Stimulated activated CD8-positive, alpha-beta memory T cell treated with anti-CD3 and anti-CD28 coated beads, Interleukin-2, amount 100 ng/mL, for 48 hours (primary cell): ENCODE measurements around the gene TBCD.

Experiments used
- DNase-seq, 2 donors: peaks; one replicate each; pipeline ENCODE4 v3.0.0-alpha.2; 2020; ENCODE audit warnings: low read depth in 2 of 2

The TBCD gene

DNA sequence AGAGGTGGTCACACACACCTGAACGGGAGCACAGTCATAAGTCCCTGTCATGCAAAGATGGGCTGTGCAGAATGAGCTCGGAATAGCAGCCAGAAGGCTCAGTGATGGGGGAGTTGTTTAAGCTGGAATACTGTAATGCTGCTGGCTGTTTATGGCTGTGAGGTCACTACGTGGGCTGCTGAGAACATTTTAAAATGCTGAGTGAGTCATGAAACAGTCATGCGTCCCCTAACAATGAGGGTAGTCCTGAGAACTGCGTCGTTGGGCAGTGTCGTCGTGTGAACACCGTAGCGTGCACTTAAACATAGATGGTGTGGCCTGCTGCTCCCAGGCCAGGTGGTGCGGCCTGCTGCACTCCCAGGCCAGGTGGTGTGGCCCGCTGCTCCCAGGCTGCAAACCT is 39.7 kb downstream of the TBCD start:
- DNase-seq, result no peak

DNA sequence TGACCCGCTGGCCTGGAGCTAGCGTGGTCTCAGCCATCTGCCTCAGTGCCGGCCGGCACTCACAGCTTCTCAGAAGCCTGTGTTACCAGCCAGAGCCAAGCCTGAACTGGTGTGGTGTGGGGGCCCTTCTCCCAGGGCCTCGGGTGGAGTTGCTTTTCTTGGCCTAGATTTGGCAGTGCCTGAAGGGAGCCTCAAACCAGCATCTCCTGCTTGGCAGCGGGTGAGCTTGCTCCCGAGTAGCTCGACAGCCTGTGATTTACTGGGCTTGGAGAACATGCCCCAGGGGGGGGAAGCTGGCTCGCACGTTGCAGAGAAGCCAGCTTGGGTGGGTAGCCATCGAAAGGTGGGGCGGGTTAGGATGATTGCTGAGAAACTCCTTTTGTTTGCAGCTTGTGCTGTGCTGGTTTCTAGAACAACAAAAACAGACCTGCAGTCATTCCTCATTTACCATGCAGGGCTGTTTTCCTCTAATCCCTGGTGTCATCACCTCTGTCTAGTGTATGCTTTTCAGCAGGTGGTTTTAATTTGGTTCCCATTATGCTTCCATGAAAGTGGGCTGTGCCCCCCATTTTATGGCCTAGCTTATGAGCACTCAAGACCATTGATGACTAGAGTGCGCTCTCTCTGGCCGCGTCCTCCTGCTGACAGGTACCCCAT is 42.2 kb downstream of the TBCD start:
- no peak for DNase-seq

DNA sequence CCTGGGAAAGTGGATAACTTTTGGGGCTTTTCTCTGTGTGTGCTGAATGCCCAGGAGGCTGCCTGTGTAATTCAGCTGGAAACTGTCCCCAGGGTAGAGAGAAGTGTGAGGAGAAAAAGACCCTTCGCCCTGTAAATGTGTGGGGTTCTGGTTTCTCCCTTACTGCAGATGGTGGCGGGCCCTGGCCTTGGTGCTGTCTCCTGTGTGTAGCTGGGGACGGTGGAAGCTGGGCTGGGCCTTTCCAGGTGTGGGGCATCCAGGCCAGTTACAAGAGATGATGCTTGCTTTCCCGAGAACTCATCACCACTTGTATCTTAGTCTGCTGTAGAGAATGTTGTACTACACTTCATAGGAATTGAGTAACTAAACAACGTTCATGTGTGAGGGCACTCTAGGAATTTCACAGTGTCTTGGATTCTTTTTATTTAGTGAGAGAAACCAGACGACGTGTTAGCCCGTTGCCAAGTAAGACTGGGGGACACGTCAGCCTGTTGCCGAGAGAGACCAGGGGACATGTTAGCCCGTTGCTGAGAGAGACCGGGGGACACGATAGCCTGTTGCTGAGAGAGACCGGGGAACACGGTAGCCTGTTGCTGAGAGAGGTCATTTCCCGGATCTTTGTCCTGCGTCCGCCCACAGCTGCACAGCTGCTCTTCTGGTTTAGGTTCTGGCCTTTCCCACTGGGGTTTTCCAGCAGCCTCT is 43.1 kb downstream of the TBCD start:
- no peak for DNase-seq

DNA sequence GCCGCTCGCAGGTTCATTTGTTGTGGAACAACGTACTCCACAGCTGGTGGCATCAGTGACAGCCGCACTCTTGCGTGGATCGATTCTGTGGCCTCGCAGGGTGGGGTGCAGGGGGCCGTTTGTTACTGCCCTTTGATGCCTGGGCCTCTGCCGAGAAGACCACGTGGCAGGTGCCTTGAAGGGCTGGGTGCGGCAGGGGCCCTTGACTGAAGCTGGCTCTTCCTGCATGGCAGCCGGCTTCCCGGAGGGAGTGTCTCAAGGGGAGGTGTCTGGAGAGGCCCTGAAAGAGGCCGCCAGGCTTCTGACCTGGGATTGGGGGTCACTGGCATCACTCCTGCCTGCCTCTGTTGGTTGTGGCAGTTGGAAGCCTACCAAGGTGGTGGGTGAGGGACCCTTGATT is 43.8 kb downstream of the TBCD start:
- no peak for DNase-seq

DNA sequence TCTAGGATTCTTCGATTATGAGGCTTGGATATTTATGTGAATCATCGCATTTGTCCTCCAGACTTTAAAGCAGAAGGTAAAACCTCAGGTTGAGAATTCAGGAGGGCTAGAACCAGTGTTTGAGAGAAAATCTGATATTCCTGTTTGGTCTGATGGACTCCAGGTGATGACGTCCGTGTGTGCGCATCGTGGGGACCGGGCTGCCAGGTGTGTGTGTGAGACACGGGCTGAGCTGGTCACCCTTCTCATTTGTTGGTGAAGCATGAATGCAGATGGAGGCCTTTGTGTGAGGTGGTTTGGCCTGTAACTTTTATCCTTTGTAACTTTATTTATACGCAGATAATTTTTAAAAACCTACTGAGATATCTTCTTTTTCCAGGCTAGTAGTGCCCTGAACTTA is 45.2 kb downstream of the TBCD start:
- no peak for DNase-seq

DNA sequence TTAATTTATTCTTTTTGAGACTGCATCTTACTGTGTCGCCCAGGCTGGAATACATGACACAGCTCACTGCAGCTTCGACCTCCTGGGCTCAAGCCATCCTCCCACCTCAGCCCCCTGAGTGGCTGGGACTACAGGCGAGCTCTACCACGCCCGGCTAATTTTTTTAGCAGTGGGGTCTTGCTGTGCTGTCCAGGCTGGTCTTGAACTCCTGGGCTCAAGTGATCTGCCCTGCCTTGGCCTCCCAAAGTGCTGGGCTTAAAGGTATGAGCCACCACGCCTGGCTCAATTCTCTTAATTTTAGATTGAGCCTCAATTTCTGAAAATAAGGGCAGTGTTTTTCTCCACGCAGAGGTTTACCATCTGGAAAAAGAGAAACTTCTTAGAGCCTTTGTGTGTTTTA is 46.9 kb downstream of the TBCD start:
- no peak for DNase-seq

DNA sequence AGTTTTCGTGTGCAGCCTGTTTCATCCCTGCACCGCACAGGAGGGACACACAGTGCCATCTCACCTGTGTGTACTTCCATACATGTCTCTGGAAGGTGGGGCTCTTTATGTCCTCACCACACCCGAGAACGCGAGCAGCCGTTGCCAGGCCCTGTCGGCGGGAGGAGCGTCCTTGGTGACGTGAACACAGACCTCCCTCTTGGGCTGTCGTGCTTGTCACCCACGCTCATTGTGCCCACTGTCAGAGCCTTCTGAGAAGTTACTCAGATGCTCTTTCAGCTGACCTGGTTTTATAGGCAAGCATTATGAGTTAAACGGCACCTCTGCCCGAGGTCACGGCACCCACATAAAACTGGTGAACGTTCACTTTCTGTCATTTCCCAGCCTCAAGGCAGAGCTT is 47.7 kb downstream of the TBCD start:
- DNase-seq, result no peak

DNA sequence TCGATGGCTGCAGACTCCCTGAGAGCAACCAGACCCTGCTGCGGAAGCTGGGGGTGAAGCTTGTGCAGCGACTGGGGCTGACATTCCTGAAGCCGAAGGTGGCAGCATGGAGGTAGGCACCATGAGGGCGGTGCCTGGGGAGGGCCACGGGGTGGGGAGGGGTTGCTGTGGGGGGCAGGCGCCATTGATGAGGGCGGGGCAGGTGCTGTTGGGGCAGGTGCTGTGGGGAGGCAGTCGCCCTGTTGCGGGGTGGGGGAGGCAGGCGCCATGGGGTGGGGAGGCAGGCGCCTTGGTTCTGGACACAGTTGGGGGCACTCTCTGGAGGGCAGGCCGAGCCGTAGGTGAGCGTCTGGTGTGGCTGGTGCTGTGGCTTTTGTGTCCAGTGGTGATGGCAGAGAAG is 49.0 kb downstream of the TBCD start:
- DNase-seq, result no peak

DNA sequence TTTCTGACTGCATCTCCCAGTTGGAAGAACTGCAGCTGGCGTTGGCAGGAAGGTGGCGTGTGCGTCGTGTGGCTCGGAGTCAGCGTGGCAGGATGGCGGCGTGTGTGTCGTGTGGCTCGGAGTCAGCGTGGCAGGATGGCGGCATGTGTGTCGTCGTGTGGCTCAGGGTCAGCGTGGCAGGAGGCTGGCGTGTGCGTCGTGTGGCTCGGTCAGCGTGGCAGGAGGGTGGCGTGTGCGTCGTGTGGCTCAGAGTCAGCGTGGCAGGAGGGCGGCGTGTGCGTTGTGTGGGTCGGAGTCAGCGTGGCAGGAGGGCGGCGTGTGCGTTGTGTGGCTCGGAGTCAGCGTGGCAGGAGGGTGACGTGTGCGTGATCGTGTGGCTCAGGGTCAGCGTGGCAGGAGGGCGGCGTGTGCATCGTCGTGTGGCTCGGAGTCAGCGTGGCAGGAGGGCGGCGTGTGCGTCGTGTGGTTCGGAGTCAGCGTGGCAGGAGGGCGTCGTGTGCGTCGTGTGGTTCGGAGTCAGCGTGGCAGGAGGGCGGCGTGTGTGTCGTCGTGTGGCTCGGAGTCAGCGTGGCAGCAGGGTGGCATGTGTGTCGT is 49.6 kb downstream of the TBCD start:
- DNase-seq, result no peak

DNA sequence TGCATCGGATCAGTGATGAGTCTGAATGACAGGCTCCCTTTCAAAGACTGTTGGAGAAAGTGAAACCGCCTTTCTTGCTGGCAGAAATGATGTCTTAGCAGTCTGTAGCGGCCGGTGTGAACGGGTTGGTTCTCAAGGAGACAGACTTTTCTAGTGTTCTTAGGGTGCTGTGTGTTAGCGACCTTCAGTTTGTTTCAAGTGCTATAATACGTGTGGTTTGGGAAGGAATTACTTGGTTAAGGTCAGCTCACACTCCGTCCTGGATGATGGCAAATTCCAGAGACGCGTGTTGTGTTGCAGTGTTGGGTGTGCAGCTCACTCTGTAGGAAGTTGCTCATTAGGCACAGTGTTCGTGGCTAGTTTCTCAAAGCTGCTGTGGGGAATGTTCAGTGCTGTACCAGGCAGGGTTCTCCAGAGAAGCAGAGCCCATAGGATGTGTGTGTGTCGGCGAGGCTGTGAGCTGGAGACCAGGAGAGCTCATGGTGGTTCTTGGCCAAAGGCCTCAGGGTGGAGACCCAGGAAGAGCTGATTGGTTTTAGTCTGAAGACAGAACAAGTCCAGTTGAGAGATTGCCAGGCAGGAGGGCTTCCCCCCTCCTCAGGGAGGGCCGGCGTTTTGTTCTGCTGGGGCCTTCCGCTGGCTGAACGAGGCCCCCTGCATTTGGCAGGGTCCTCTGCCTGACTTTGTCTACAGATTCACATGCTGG is 50.4 kb downstream of the TBCD start:
- DNase-seq, result no peak

DNA sequence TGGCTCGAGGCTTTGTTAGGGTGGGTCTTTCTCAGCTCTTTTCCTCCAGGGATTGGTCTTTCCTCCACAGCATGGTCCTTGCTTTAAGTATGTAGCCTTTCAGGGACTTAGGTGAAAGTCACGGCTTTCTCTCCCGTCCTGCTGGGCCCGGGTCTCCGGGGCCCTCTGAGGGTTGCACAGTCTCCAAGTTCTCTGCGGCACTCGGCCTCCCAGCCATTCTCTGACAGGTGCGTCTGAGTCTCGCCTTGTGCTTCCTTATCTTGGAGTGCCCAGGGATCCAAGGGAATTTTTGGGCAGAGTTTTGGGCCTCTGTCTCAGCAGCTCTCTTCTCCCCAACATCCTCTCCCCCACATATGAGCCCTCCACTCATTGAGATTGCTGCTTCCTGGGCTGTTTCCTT is 51.3 kb downstream of the TBCD start:
- DNase-seq, result no peak

DNA sequence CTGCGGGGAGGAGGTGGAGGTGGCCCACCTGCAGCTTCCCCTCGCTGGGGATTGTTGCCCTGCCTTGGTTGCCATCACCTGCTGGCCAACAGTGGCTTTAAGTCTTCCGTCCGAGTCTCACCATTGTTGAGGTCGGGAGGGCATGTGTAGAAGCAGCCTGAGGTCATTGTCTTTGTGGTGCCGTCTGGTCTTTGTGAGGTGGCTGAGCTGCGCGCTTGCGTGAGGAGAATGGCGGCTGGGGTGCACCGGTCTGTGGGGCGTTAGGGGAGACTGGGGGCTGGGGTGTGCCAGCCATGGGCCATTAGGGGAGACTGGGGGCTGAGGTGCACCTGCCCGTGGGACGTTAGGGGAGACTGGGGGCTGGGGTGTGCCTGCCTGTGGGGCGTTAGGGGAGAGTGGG is 51.7 kb downstream of the TBCD start:
- DNase-seq, result no peak

DNA sequence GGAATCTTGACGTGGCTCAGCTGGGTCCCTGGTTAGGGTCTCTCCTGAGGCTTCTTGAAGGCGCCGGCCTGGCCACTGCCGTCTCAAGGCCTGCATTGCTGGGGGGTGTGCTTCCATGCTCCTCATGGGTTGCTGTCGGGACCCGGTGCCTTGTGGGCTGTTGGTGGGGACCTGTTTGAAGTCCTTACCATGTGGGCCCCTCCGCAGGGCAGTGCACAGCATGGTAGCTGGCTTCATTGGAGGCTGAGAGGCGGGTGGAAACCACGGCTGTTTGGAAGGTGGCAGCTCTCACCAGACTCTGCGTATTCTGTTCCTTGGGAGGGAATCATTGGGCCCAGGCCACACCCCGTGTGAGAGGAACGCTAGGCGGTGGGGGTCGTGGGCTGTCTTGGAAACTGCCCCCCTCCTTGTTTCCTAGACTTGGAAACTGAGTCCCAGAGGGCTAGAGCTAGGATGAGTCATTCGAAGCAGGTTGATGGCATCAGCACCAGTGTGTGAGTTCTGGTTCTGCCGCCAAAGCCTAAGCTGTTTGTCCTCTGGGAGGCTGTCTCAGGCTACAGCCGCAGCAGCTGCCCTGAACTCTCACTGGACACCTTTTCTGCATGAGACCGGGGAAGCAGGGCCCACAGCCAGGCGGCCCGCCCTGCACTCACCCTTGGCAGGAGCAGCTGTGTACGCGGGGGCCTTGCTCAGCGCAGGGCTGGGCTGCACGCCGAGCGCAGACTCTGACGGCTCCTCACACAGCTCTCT is 52.8 kb downstream of the TBCD start:
- no peak for DNase-seq

DNA sequence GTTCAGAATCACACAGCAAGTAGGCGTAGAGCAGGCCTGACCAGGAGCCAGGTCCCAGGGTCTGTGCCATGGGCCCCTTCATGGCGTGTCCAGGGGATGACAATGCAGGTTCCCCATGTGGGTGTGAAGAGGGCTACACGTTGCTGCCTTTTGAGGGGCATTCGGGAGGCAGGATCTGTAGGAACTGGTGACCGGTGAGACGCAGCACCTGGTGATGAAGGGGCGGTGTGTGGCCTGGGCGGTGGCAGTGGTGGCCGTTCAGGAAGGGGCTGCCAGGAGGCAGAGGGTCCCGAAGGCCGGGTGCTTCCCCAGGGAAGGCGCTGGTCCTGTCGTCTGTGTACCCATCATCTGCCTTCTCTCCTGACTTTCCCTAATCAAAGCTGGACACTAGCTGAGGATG is 53.4 kb downstream of the TBCD start:
- no peak for DNase-seq

DNA sequence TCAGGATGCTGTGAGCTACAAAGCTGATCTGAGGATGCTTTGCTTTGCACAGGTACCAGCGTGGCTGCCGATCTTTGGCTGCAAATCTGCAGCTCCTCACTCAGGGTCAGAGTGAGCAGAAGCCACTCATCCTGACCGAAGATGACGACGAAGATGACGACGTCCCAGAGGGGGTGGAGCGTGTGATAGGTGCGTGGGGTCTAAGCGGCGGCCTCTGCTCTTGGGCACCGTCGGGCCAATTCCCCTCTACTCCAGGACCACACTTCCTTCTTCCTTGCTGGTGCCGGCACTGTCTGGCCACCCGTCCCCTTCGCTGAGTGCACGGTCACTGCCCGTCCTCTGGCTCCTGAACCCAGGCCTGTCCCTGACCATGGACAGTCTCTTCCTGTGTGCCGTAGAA is 54.0 kb downstream of the TBCD start:
- no peak for DNase-seq

DNA sequence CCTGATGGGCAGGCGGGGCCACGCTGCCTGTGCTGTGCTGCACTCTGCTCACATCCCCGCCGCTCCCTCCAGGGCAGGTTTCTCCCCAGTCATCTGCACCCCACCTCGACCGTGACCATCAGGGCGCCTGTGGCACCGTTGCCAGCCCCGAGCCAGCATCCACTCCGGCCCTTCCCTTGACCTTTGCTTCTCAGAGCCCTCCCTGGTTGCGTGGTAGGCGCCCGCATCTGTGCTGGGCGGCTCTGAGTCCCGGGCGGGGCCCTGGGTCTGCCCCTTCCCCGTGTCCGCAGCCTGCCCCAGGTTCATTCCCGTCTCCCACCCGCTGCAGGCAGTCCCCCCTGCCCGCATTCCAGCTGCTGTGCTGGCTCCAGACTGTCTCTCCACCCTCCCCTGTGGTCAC is 54.8 kb downstream of the TBCD start:
- no peak for DNase-seq

DNA sequence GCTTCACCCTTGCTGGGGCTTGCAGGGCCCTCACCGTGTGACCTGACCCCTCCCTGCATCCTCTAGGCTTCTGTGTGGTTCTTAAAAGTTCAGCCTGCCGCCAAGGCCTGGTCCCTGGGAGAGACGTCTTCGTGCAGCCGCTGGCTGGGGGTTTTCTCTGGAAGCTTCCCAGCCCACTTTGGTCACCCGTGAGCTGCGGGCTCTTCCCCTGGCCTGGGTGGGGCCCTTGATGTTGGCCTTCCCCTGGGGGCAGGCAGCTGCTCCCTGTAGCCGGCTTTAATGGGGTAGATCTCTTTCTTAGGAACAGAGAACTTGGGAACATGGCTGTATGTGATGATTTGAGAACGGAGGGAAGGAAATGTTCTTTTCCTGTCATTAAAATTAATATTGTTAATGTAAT is 55.2 kb downstream of the TBCD start:
- DNase-seq, result no peak

DNA sequence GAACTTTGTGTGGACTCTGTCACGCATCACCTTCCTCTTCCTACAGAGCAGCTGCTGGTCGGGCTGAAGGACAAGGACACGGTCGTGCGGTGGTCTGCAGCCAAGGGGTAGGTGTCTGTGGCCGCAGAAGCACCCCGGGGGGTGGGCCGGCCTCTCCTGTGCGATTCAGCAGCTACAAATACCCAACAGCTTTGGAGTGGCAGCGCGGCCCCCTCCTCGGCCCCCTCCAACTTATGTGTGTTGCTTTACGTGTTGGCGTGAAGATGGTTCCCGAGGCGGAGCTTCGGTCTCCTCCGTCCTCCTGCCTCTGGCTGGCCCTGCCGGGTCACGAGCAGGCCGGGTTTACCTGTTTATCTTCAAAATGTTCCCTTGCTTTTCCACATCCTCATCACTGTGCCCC is 55.7 kb downstream of the TBCD start:
- no peak for DNase-seq

DNA sequence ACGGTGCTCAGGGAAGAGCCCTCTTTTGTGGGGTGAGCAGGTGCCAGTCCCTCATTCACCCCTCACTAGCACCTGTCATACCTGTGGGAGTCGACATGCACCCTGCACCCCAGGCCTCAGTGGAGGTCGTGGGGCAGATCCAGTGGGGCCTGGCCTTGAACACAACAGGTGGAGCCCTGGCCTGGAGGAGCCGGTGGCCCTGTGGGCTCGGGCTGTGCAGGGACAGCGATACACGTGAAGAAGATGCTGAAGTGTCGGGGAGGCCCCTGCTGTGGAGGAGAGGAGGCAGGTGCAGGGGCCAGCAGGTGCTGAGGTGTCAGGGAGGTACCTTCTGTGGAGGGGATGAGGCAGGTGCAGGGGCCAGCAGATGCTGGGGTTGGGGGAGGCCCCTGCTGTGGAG is 56.1 kb downstream of the TBCD start:
- DNase-seq, result no peak

DNA sequence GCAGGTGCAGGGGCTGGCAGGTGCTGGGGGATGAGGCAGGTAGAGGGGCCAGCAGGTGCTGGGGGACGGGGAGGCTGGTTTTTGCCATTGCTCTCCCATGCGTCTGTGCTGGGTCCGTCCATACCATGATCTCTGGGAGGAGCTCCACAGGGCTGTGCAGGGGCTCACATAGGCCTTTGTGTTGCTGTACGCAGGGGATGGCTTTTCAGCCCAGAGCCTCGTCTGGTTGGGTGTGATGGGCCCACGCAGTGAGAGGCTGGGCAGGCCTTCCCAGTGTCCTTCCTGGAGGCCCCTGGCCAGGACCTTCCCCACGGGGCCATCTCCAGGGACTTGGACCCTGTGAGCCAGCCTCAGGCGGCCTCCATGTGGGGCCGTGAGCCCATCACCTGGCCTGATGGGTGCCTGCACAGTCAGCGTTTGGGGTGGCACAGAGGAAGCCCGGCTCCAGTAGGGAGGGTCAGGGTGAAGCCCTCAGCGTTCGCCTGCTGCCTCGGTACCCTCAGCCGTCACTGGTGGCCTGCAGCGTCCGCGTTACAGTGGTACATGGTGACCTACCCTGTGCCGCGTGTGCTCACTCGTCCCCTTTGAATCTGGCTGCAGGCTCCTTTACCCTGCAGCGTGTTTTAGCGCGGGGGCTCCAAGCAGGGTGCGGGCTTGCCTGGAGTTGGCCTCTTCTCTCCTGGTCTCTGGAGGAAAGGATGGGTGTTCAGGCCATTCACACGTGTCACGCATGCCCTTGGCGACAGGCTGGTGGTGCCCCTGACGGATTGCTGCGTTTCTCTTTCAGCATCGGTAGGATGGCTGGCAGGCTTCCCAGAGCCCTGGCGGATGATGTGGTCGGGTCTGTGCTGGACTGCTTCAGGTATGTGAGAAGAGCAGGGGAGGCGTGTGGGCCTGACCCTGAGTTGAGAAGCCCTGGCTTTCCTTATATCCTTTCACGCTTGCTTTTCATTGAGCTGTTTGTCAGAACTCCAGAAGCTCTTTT is 57.3 kb downstream of the TBCD start:
- DNase-seq, result no peak
